CD4-positive, alpha-beta T cell treated with Interleukin-21 for 1 hour (primary cell): Measurements from ENCODE around the gene INHBA.

Experiments used
- DNase-seq: peaks from one replicate; pipeline ENCODE4 v3.0.0-alpha.2; 2020

The INHBA gene

GRCh38 chr7:41710838-41711237, 7.9 kb upstream of the INHBA start:
- DNase-seq = no peak

DNA sequence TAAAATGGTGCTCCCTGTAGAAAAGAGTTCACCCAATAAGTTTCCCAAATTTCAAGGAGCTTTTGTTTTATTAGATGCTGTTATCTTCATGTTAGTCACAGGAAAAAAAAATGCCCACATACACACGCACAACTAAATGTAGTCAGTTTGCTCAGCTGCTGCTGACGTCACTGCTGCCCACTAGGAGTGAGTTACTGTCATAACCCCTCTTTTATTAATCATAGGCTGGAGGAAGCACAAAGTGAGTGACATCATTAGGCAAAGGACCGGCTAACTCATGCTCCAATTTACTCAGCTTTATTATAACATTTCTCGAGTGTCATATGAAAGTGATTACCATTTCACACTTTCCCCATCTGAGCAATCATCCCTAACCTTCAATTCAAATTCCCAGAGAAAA, 6.7 kb upstream of the INHBA start:
- DNase-seq = no peak

GRCh38 chr7:41708581-41709358, 5.9 kb upstream of the INHBA start:
- no peak for DNase-seq

- DNase-seq = no peak
Measured at GRCh38 chr7:41706228-41706930, 3.5 kb upstream of the INHBA start.

DNA sequence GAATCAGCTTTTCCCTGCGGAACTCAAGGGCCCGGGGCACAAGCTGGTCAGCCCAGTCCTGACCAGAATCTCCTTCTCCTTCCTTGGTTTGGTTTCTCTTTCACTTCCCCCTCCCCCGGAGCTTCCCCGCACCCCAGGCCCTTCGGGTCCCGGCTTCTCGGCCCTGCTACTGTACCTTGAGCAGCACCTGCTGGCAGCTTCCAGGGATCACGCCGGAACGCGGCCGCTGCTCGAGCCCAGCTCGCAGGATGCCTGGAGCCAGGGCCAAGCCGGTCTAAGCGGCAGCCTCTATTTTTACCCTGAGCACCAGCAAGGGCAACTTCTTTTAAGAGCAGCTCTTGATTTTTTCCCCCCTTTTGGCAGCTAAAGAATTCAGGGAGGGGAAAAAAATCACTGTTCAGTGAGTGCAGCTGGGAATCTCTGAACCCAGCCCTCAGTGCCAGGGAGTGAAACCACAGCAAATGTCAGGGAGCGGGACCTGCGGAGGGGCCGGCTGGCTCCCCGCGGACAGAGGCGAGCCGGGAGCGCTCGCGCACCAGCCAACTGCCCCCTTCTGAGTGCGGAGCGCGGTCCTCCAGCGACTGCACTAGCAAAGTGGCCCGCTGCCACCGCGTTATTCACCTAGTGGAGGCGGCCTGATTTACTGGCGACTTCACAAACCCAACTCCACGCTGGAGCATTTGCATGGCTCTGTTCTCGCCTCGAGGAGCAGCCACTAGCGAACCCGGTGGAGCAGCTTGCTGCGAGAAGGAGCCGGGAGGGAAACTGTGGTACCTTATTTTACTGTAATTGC, 2.4 kb upstream of the INHBA start:
- DNase-seq = peak; percentile 54

DNA sequence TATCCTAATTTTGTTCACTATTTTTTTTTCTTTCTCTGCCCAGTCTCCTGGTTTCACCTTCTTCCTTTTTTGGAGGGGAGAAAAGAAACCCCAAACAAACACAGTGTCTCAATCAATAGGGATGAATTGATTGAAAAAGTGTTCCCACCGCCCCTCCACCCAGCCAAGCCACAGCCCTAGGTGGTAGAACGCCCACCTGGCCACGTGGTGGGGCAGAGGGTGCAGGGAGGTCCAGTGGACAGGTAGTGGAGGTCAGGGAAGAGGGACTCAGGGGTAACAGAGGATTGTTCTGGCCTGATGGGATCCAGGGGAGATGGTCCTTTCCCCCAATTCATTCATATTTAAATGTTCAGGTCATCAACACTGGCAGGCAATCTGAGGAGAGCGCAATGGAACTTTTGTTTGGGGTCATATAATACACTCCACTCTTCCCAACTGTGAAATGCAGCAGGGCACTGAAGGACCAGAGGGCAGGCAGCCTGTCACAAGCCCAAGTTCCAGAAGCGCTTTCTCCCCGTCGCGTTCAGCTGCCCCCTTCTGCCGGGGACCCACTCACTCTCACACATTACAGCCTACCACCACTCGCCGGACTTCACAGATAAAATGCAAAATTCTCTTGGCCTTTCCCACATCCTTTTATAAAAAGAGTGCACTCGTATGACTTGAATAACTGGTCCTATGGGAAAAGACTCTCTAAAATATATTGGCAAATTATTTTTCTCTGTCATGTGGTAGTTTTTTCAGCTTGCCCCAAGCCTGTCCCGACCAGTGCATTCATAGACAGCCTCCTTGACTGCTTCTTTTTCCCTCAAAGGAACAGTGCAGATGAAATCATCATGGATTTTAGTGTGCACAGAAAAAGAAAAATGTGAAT, 1.6 kb downstream of the INHBA start:
- no peak for DNase-seq

DNA sequence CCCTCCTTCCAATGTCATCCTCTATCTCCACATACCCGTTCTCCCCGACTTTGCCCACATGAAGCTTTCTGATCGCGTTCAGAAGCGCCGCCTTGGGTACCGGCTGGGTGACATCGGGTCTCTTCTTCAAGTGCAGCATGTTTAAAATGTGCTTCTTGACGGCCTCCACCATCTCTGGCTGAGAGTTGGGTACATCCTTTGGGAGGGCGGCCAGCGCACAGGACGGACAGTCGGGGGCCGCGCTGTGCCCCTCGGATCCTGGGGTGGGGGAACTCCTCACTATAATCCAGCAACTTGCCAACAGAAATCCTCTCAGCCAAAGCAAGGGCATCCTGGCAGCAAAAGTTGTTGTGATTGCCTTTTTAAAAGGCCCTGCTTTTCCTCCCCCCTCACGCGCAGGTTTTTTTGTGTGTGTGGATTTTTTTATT, 2.8 kb downstream of the INHBA start:
- no peak for DNase-seq

DNA sequence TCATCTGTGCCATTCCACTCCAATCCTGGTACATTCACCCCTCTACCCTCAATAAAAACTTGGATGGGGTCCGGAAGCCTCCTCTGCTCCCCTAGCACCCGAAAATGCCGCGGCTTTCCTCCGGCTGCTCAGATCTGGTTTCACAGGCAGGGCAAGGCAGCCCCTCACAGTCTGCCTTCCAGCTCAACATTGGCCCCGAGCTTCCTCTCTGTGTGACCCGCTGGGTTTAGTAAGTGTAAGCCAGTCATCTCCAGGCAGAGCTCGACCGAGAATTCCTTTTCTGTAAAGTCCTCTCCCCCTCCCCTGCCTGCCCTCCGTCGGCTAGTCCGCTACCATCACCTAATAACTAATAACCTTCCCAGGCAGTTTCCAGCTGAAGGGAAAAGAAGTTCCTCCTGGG, 3.4 kb downstream of the INHBA start:
- no peak for DNase-seq

DNA sequence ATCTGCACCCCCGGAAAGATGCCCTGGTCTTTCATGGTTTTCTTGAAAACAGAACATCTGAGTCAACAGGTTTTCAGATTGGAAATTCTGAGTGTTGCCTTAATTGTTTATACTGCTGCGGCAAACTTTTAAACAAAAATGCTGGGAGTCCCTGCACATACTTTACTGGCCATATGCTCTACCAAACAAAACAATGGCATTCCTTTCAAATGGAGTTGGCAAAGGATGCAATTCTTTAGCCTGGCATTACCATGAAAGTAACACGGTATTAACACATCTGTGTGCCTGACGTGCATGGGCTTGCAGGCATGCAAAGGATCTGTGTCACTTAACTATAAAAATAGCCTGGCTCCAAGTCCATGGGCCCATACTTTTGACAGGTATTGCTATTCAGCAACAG, 4.2 kb downstream of the INHBA start:
- no peak for DNase-seq

GRCh38 chr7:41698114-41698513, 4.8 kb downstream of the INHBA start:
- DNase-seq = no peak

GRCh38 chr7:41696323-41696916, 6.5 kb downstream of the INHBA start:
- no peak for DNase-seq

- DNase-seq = no peak
Measured at GRCh38 chr7:41695661-41696322, 7.1 kb downstream of the INHBA start.

GRCh38 chr7:41694495-41694894, 8.4 kb downstream of the INHBA start:
- no peak for DNase-seq

DNA sequence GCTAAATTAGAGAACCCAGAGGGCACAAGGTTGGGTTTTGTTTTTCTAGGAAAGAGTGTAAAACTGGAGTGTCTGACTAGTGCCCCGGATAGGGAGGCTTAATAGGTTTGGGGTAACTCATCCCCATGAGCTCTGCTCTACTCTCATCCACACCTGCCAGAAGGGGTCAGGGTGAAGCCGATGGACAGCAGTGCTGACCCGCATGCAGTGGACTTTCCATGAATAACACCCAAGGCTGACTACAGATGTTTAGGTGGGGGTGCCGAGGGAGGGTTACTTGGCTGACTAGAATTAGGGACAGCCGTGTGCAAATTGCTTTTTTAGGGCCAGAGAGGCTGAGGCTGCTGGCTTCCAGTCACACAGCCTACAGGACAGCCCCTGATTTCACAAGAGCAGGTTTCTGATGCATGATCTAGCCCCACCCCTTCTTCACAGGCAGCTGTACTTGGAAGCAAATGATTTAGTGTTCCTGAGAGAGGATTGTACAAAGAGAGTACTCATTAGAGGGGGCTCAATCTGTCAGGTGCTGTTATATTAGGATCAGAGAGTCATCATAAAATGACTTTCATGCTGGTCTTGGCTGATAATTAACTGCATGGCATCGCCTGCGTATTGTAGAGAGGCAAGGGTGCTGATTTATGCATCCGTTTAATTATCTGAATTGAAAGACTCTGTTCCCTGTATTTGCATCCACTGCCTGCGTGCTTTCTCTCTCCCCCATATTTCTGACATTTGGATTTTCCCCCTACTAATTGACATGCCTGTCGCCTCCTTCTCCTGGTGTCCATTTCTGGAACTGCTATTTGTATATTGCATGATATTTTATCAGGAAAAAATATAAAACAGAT, 9.5 kb downstream of the INHBA start:
- DNase-seq = no peak

DNA sequence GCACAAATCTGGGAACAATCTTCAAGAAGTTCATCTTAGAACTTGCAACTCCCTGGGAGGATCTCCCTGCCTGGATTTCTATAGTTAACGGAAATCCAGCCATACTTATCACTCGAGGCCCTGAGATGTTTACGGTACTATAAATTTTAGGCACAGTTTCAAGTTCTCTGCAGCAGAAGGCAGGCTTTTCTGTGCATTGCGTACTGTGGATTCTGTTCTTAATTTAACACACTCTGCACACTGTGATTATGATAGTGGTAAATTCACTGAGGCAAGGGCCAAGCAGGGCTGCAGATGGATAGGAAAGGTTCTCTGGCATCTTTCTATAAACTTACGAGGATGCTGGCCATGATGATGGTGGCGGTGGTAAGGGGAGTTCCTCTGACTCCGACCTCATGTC, 10.6 kb downstream of the INHBA start:
- DNase-seq = no peak

GRCh38 chr7:41691286-41692190, 11.4 kb downstream of the INHBA start:
- no peak for DNase-seq

- DNase-seq = no peak
Measured at GRCh38 chr7:41689815-41690214, 13.1 kb downstream of the INHBA start.

GRCh38 chr7:41688906-41689305, 14.0 kb downstream of the INHBA start:
- no peak for DNase-seq

GRCh38 chr7:41688012-41688625, 14.8 kb downstream of the INHBA start:
- no peak for DNase-seq
